Superior temporal gyrus (tissue), 1 donor: Measurements from ENCODE around the gene MYG1.
A peak's percentile ranks its signal among the peaks of the same experiment; 100 is the strongest.

Source experiments
- DNase-seq: peaks from one replicate; pipeline ENCODE4 v3.0.0-alpha.2; 2016; ENCODE audit errors: extremely low spot score

MYG1 gene, protein sequence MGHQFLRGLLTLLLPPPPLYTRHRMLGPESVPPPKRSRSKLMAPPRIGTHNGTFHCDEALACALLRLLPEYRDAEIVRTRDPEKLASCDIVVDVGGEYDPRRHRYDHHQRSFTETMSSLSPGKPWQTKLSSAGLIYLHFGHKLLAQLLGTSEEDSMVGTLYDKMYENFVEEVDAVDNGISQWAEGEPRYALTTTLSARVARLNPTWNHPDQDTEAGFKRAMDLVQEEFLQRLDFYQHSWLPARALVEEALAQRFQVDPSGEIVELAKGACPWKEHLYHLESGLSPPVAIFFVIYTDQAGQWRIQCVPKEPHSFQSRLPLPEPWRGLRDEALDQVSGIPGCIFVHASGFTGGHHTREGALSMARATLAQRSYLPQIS

DNA sequence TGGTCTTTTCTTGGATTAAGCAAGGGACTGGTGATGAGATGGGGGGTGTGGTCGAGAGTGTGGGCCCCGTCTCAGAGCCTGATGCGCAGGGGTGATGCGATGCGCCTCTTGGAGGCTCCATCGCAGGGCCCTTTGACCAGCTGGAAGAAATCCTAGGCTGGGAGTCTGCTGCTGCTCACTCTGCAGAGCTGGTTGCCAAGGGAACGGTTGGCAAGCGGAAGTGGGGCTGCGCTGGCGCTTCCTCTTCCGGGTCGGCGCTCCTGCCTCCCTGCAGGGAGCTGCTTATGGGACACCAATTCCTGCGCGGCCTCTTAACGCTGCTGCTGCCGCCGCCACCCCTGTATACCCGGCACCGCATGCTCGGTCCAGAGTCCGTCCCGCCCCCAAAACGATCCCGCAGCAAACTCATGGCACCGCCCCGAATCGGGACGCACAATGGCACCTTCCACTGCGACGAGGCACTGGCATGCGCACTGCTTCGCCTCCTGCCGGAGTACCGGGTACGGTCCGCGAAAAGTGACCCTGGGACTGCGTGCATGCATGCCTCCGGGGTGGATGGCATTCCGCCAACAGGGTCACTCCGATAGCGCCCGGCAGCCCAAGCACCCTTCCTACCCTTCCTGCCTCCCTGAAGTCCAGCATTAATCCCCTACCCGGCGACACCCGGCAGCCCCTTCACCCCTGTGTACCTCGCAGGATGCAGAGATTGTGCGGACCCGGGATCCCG, at the start of gene MYG1:
Gene MYG1 (plus strand): TSS at position 242 of the 727 bp plus-strand sequence. CDS start 43 bp downstream, at position 285.
- peak; percentile 94 for DNase-seq

DNA sequence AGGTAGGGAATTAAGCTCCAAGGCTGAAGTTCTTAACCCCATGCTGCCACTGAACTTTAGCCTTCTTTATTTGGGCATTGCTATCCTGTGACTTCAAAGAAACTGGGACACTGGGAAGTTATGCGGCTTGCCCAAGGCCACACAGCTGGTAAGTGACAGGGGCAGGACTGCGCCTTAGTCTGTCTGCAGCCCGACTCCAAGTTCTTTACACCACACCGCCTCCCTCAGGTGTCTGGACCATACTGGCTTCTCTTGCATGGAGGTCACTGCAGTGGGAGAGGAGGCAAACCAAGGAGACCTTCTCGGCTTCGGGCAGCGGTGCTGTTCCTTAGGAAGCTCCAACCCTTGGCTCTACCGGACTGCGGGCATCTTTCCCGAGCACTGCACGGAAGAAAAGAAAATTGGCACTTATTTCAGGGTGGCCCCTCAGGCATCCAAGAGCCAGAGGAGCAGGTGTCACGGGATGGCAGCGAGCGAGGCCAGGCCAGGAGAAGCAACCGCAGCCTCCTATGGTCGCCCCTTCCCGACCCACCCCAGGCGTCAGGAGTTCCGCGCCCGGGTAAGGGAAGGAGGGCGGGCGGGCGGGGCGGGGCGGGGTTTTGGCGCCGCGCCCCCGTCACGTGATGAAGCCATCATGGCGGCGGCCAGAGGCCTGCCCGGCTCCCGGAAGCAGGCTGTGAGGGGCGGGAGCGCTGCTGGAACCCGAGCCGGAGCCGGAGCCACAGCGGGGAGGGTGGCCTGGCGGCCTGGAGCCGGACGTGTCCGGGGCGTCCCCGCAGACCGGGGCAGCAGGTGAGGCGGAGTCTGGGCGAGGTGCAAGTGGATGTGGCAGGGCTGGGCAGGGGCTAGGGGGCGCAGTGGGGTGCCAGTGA, 47.8 kb upstream of the MYG1 start:
- peak; percentile 78 for DNase-seq

DNA sequence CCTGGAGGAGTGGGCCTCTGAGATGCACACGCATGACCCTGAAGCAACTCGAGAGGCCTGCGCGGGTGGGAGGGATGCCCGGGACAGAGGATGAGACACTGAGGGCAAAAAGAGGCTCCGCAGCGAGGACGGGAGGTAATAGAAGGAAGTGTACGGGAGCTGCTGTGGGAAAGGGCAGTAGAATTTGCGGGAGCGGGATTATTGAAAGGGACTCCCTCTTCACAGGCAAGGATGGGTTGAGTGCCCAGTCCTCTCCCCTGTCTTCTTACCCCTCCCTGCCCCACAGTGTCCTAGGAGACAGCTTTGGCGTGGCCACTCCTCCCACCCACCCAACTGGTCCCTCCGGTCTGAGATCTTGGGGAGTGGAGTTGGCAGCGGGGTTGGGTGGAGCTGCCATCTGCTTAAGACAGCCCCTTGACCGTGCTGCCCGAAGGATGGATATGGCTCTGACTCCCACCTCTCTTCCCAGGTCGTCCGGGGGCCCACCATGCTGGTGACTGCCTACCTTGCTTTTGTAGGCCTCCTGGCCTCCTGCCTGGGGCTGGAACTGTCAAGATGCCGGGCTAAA, 47.1 kb upstream of the MYG1 start:
- DNase-seq: no peak

DNA sequence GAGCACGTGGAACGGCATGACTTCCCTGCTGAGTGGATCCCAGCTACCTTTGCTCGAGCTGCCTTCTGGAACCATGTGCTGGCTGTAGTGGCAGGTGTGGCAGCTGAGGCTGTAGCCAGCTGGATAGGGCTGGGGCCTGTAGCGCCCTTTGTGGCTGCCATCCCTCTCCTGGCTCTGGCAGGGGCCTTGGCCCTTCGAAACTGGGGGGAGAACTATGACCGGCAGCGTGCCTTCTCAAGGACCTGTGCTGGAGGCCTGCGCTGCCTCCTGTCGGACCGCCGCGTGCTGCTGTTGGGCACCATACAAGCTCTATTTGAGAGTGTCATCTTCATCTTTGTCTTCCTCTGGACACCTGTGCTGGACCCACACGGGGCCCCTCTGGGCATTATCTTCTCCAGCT, 46.2 kb upstream of the MYG1 start:
- DNase-seq: no peak

DNA sequence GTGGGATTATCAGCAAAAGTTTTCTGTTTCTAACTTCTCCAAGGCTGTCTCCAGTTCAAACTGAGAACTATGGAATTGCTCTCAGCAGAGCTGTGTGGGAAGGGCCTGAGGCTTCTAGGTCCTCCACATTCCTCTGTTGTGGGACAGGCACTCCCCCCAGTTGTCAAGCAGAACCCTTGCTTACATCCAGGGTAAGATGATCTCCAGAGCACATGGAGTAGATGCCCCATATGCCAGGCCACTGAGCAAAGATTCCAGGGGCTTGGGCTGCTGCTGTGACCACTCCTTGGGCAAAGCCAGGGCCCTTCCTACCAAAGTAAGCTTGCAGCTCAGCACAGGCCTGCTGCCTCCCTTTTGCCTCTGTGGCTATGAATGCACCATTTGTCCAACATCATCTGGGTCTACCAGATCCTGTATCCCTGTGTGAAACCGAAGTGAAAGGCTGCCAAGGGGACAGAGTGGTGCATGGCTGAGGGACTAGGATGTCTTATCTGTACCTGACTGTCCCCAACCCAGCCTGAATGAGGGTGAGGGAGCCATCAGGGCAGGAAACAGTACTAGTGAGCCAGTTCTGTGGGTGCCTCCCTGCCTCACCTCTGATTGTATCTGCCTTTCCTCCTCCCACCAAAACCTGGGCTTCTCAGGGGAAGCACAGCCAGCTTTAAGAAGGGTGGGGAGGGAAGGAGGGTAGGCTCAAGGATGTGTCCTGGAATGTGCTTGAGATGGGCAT, 44.5 kb upstream of the MYG1 start:
- DNase-seq: no peak

DNA sequence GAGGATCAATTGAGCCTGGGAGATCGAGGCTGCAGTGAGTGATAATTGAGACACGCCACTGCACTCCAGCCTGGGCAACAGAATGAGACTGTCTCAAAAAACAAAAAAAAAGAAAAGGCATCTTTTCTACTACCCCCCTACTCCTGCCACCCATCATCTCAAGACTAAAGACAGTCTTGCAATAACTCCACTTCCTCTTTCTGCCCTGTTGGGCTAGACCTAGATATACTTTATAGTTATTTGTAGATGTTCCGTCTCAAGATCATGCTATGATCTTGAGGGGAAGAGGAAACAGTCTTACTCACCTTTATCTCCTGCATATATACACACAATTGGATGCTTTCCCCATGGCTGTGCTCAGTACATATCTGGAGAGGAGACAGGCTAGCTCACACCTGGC, 43.5 kb upstream of the MYG1 start:
- no peak for DNase-seq

DNA sequence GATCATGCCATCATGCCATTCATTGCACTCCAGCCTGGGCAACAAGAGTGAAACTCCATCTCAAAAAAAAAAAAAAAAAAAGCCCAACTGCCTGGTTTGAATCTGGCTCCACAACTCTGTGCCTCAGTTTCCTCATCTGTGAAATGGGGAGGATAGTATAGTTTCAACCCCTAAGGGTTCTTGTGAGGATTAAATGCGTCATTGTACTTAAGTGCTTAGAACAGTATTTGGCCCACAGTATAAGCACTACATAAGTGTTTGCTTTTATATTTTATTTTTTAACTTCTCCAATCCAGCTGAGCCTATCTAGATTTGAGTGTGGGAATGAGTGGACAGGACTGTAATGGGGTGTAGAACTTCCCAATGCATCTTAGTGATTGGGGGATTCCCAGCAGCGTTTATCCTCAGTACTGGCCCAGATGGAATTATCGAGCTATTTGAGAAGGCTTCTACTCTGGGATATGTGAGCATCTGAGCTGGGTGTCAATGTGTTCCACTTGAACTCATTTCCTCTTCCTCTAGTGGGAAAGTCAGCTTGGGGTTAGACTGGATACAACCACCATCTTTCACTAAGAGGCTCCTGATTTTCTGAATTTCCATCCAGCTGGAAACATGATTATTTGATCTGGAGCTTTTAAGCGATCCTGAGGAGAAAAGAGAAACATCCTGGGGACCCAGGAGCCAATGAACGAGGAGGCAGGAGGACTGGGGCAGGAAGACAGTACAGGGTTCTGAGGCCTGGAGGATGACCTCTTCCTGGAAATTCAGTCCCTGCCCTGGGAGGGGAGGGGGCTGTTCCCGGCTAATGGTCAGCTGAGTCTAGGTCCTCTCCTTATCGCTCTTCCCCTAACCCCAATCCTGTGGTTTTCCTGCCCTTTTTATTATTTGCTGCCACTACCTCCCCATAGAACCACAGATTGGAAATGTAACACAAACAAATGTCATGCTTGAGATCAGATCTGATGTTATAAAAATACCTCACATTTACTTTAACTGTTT, 40.7 kb upstream of the MYG1 start:
- DNase-seq: no peak

DNA sequence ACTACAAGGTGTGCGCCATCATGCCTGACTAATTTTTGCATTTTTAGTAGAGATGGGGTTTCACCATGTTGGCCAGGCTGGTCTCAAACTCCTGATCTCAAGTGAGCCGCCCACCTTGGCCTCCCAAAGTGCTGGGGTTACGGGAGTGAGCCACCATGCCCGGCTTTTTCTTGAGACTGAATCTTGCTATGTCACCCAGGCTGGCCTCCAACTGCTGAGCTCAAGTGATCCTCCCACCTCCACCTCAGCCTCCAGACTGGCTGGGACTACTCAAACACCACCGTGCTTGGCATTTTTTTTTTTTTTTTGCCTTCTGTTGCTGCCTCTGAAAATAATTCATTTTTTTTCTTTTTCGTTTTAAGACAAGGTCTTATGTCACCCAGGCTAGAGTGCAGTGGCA, 39.6 kb upstream of the MYG1 start:
- DNase-seq: no peak

DNA sequence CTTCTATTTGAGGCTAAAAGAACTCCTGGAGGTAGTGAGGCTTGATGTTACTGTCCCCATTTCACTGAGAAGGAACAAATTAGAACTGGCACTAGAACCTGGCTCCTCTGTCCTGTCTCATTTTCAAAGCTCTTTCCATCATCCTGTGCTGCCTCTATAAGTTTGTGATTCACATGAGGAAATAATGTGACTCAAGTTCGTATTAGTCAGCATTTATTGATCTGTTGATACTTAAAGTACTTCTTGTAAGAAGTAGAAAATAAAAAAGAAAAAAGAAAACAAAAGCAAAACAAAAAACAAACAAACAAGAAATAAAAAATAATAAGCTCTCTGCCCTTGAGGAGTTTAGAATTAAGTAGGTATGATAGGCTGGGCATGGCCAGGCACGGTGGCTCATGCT, 33.7 kb upstream of the MYG1 start:
- no peak for DNase-seq

DNA sequence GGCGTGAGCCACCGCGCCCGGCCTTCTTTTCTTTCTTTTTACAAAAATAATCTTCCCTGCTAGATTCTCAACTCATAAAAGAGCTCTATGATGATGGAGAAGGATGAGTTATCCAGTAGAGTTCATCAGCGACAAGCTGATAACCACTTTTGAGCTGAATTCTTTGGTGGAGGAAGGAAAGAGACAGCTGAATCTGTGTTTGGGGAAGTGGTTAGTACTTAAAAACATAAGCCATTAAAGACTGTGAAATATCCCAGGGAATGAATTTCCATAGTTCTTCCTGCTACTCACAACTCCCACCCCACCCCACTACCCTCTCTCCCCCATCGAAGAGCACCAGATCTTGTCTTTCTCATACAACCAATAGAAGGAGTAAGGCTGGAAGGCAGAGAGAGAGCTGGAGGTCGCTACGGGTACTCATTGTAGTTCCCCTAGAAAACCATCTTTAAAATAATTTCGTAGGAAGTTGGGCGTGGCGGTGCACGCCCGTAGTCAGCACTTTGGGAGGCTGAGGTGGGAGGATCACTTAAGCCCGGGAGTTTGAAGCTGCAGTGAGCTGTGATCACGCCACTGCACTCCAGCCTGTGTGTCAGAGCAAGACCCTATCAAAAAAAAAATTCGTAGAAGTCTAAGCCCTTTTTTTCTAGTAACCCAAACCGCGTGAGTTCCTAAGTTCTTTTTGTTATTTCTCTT, 32.0 kb upstream of the MYG1 start:
- no peak for DNase-seq

DNA sequence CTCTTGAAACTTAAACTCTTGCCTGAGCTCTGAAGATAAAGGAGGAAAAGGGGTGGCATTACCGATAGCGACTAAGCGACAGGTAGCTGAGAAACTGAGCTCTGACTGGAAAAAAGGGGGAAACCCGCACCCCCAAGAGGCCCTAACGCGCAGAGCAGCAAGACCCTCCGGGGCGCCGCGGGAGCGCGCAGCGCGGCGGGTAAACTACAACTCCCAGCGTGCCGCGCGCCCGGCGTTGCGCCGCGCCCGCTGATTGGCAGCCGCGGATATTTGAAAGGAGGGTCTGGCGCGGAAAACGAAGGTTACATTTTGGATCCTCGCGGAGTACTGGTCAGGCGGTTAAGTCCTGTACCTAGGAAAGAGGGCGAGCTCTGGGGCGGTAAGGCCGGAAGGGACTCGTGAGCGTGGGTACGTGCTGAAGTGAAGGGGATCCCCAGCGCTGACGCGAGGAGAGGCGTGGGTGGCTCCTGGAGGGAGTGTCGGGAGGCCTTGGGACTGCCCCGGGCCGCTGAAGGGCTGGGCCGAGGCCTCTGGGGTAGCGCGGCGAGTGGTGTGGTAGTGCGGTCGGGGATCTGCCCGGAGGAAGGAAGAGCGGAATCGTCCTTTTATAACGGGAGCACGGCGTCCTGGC, 31.4 kb upstream of the MYG1 start, which contains the start of gene ESPL1:
Gene ESPL1 (plus strand): TSS at position 301 of the 631 bp plus-strand sequence. CDS start 468 bp downstream, outside the sequence.
- peak; percentile 65 for DNase-seq

DNA sequence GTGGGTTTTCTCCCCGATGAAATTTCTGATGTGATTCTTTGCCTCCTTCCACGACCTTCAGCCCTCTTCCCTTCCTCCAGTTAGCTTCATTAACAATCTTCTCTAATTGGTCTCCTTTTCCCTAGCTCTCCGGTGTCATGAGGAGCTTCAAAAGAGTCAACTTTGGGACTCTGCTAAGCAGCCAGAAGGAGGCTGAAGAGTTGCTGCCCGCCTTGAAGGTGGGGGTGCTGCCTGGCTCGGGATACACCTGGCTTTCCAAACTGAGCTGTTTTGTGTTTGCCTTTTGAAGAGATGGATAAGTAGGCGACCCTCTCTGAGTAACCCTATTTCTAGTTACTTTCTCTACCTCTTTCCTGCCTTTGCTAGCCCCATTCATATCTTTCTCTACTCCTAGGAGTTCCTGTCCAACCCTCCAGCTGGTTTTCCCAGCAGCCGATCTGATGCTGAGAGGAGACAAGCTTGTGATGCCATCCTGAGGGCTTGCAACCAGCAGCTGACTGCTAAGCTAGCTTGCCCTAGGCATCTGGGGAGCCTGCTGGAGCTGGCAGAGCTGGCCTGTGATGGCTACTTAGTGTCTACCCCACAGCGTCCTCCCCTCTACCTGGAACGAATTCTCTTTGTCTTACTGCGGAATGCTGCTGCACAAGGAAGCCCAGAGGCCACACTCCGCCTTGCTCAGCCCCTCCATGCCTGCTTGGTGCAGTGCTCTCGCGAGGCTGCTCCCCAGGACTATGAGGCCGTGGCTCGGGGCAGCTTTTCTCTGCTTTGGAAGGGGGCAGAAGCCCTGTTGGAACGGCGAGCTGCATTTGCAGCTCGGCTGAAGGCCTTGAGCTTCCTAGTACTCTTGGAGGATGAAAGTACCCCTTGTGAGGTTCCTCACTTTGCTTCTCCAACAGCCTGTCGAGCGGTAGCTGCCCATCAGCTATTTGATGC, 30.6 kb upstream of the MYG1 start:
- no peak for DNase-seq

DNA sequence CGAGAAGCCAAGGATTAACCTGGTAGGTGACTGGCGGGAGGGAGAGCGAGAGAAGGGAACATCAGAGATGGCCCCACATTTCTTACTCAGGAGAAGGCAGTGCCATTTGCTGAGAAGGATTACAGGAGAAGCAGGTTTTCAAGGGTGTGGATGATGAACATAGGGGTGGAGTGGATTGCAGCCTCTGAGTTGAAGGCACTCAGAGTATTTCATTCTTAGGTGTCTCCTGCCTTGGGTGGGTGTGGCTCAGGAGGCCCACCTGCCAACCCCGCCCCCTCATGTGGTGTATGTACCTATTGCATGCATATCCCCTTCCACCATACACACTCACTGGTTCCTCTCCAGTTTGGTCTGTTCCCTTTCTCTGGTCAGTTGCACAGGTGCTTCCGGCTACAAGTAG, 25.1 kb upstream of the MYG1 start:
- DNase-seq: no peak

DNA sequence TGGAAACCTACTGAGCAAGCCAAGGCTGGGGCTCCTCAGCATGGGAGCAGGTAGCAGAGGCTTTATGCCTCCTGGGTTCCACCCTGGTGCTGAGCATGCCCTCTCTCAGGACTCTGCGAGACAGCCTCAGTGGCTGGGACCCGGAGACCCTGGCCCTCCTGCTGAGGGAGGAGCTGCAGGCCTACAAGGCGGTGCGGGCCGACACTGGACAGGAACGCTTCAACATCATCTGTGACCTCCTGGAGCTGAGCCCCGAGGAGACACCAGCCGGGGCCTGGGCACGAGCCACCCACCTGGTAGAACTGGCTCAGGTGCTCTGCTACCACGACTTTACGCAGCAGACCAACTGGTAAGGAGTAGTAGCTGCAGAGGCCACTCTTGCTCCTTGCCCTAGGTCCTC, 23.0 kb upstream of the MYG1 start:
- DNase-seq: no peak

DNA sequence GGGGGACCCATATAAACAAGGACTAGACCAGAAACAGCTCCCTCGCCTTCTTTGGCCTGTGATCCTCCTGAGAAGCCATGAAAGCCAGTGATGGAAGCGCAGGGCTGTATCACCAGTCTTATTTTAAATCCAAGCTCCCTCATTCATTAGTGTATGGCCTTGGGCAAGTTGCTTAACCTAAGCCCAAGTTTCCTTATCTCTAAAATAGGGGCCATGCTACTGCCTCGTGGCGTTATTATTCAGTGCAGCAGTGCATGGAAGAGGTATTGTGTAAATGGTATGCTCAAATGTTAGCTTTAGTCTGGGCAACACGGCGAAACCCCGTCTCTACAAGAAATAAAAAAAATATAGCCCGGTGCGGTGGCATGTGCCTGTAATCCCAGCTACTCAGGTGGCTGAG, 21.5 kb upstream of the MYG1 start:
- DNase-seq: no peak

DNA sequence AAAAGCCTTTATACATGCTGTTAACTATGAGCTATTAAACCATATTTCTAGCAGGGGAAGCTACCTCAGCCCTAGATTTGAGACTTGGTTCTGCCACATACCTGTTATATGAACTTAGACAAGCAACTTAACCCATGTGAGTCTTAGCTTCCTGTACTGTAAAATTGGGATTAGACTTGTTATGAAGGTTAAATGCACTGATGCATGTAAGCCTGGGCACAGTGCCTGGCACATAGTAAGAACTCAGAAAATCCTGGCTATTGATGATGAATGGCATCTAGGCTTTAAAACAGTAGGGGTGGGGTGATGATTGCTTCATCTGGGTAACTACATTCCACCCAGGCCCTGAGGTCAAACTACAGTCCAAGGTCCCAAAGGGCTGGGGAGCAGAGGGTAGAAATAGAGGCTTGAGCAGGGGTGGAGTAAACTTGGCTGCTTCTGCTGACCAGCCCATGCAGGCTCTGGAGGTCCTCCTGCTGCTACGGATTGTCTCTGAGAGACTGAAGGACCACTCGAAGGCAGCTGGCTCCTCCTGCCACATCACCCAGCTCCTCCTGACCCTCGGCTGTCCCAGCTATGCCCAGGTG, 20.1 kb upstream of the MYG1 start:
- no peak for DNase-seq

DNA sequence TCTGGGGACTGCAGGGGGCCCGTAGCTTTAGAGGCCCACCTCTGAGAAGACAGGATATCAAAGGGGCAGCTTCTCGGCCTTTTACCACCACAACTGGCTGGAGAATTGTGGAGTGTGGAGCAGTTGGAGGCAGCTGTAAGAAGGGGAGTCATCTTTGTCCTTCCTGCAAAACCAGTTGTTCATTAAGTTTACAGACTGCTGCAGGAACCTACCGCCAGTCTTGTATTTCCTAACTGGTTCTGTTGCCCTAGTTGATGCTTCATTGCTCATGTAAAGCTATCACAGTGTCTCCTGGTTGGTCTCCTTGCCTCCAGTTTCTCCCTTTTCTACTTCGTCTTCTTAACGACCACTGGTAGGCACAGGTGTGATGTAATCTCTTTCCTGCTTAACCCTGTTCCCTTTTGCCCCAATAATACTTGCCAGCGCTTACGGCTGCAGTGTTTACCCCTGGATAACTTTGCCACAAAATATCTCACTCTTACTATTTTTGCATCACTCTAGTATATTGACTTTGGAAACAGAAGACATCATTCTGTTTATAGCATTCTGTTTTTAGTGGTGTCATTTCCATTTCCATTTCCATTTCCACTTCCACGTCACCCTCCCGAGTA, 19.5 kb upstream of the MYG1 start:
- no peak for DNase-seq
